ENCODE data around the gene KIAA0040.

Gene KIAA0040

GRCh38 chr1:175220853-175221556, 28.4 kb upstream of the KIAA0040 start:
- Histone ChIP-seq H3K4me1 (ENCODE audit: control insufficient read depth, insufficient read depth, low read length) (peaks cover 19% of the 10 kb centered on the region), H3K36me3 (ENCODE audit: control insufficient read depth in 2 of 2, insufficient read depth in 1 of 2, low read length in 2 of 2) (no peaks in the 10 kb centered on the region), H3K4me3 (ENCODE audit: low read depth, low read length) (no peak overlapping the region), H3K9me3 (ENCODE audit: control insufficient read depth, insufficient read depth, low read depth, low read length) (no peaks in the 10 kb centered on the region), H3K27ac (ENCODE audit: extremely low read depth, low read depth, low read length) (no peak overlapping the region)
- TF ChIP-seq ZFHX2 (tag by site-specific recombination; conservative IDR thresholded peaks at IDR 0.05), result peak; percentile 28; the same call in 1 of the 2 replicates
- no peak for TF ChIP-seq ZNF404 (tag by site-specific recombination; IDR thresholded peaks at IDR 0.05)
- TF ChIP-seq ZNF843 (tag by site-specific recombination; IDR thresholded peaks at IDR 0.05), result no peak
- ChIA-PET CTCF (interaction anchor here (0.7 to 4.5 kb wide), 4 partner anchors 66 to 93 kb away, joined by 3 to 29 read pairs (median 6); no protein-coding TSS in a partner anchor), POLR2A (no interaction called here)

DNA sequence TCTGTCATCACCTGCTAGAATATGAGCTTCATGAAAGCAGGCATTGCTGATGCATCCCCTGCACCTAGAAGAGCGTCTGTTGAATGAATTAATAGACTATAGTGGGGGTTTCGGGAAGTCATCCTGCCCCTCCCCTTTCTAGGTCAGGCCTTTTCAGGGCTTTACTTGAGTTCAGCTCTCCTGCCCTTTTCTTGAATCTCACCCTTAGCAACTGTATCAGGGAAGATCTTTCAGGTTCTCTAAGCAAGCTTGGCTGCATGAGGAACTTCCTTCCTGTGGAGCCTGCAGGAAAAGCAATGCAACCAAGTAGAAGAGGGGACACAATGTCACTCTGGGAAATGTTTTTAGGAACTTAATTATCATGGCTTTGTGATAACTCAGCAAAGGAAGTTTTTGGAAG, 27.2 kb upstream of the KIAA0040 start:
- H3K36me3 ChIP-seq (ENCODE audit: control insufficient read depth in 2 of 2, insufficient read depth in 1 of 2, low read length in 2 of 2), result no peaks in the 10 kb centered on the region
- H3K9me3 ChIP-seq (ENCODE audit: control insufficient read depth, insufficient read depth, low read depth, low read length), result no peaks in the 10 kb centered on the region
- CTCF ChIA-PET, result interaction anchor here (4.5 kb wide), 1 partner anchor 64 kb away, joined by 29 read pairs; no protein-coding TSS in a partner anchor
- TF ChIP-seq ZNF777 (tag by site-specific recombination; IDR thresholded peaks at IDR 0.05; ENCODE audit: borderline replicate concordance) (no peak), ZNF449 (tag by site-specific recombination; IDR thresholded peaks at IDR 0.05) (no peak), ZNF394 (tag by site-specific recombination; IDR thresholded peaks at IDR 0.05; ENCODE audit: borderline replicate concordance) (no peak), ZNF558 (tag by site-specific recombination; IDR thresholded peaks at IDR 0.05) (no peak), ZBTB20 (tag by site-specific recombination; IDR thresholded peaks at IDR 0.05) (no peak), YY2 (tag by site-specific recombination; IDR thresholded peaks at IDR 0.05) (no peak), ZNF544 (tag by site-specific recombination; IDR thresholded peaks at IDR 0.05) (no peak), ZNF707 (tag by site-specific recombination; IDR thresholded peaks at IDR 0.05) (no peak), ZFHX2 (tag by site-specific recombination; conservative IDR thresholded peaks at IDR 0.05) (no peak), ZNF214 (tag by site-specific recombination; IDR thresholded peaks at IDR 0.05; ENCODE audit: borderline replicate concordance) (no peak)
- TF ChIP-seq, protein P1, sequence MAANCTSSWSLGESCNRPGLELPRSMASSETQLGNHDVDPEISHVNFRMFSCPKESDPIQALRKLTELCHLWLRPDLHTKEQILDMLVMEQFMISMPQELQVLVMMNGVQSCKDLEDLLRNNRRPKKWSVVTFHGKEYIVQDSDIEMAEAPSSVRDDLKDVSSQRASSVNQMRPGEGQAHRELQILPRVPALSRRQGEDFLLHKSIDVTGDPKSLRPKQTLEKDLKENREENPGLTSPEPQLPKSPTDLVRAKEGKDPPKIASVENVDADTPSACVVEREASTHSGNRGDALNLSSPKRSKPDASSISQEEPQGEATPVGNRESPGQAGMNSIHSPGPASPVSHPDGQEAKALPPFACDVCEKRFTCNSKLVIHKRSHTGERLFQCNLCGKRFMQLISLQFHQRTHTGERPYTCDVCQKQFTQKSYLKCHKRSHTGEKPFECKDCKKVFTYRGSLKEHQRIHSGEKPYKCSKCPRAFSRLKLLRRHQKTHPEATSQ (tag by site-specific recombination; IDR thresholded peaks at IDR 0.05), result no peak
- TF ChIP-seq, protein P2, sequence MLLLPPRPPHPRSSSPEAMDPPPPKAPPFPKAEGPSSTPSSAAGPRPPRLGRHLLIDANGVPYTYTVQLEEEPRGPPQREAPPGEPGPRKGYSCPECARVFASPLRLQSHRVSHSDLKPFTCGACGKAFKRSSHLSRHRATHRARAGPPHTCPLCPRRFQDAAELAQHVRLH (tag by site-specific recombination; IDR thresholded peaks at IDR 0.05), result no peak
- TF ChIP-seq, protein P3, sequence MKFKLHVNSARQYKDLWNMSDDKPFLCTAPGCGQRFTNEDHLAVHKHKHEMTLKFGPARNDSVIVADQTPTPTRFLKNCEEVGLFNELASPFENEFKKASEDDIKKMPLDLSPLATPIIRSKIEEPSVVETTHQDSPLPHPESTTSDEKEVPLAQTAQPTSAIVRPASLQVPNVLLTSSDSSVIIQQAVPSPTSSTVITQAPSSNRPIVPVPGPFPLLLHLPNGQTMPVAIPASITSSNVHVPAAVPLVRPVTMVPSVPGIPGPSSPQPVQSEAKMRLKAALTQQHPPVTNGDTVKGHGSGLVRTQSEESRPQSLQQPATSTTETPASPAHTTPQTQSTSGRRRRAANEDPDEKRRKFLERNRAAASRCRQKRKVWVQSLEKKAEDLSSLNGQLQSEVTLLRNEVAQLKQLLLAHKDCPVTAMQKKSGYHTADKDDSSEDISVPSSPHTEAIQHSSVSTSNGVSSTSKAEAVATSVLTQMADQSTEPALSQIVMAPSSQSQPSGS (tag by site-specific recombination; IDR thresholded peaks at IDR 0.05; ENCODE audit: low read depth), result no peak
- TF ChIP-seq, protein P4, sequence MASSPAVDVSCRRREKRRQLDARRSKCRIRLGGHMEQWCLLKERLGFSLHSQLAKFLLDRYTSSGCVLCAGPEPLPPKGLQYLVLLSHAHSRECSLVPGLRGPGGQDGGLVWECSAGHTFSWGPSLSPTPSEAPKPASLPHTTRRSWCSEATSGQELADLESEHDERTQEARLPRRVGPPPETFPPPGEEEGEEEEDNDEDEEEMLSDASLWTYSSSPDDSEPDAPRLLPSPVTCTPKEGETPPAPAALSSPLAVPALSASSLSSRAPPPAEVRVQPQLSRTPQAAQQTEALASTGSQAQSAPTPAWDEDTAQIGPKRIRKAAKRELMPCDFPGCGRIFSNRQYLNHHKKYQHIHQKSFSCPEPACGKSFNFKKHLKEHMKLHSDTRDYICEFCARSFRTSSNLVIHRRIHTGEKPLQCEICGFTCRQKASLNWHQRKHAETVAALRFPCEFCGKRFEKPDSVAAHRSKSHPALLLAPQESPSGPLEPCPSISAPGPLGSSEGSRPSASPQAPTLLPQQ (tag by site-specific recombination; IDR thresholded peaks at IDR 0.05), result no peak
- no peak overlapping the region for H3K27ac ChIP-seq (ENCODE audit: extremely low read depth, low read depth, low read length)
- peaks cover 19% of the 10 kb centered on the region for H3K4me1 ChIP-seq (ENCODE audit: control insufficient read depth, insufficient read depth, low read length)
- H3K4me3 ChIP-seq (ENCODE audit: low read depth, low read length), result no peak overlapping the region
- POLR2A ChIA-PET, result no interaction called here
